ENCODE measurements around the gene COLEC12. TPM values are rescaled to one million over a fixed set of nuclear protein-coding genes. Genes with fewer than 3 reads are reported as not detected.

The COLEC12 gene
- total RNA-seq, 1 donor from 2014 or later, result 19.3 TPM

- intact Hi-C loops (cut with DNase I), result no loop called here
- no peak for ATAC-seq
- no peak for DNase-seq (ENCODE audit: low spot score)
Measured at GRCh38 chr18:398935-399630, 101.4 kb downstream of the COLEC12 start.

DNA sequence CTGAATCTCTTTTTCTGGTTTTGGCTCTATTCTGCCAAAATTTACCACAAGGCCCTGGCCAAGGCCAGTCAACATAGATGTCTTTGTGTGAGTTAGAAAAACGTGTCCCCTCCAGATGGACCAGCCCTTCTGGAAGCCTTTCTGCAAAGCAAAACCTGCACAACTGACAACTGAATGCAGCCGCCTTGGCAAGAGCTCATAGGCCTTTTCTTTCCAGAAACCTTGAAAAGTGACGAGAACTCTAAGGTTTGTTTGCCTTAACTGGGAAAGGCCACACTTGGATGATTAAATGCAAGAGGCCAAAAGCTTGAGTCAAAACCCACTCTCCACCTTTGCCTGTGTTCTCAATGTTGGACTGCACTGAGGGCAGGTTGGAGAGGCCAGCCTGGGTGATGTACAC, 103.9 kb downstream of the COLEC12 start:
- ATAC-seq (no peak), DNase-seq (ENCODE audit: low spot score) (no peak)
- intact Hi-C loops (cut with DNase I), result no loop called here

- ATAC-seq (peak; percentile 53), DNase-seq (ENCODE audit: low spot score) (no peak)
- intact Hi-C loops (cut with DNase I), result no loop called here
Measured at GRCh38 chr18:396251-396555, 104.3 kb downstream of the COLEC12 start.

- intact Hi-C loops (cut with DNase I), result no loop called here
- no peak for DNase-seq (ENCODE audit: low spot score)
Measured at GRCh38 chr18:395456-396250, 104.8 kb downstream of the COLEC12 start.

GRCh38 chr18:394987-395362, 105.5 kb downstream of the COLEC12 start:
- intact Hi-C loops (cut with DNase I), result no loop called here
- no peak for DNase-seq (ENCODE audit: low spot score)

More at GRCh38 chr18:395456-396250, 104.8 kb downstream of the COLEC12 start:
- ATAC-seq, result peak; percentile 86

GRCh38 chr18:394262-394986, 106.1 kb downstream of the COLEC12 start:
- ATAC-seq (no peak), DNase-seq (ENCODE audit: low spot score) (no peak)
- intact Hi-C loops (cut with DNase I), result no loop called here

More at GRCh38 chr18:394987-395362, 105.5 kb downstream of the COLEC12 start:
- peak; percentile 62 for ATAC-seq

GRCh38 chr18:393574-393957, 106.9 kb downstream of the COLEC12 start:
- DNase-seq (ENCODE audit: low spot score), result no peak
- intact Hi-C loops (cut with DNase I), result no loop called here
- ATAC-seq, result no peak

GRCh38 chr18:392928-393573, 107.5 kb downstream of the COLEC12 start:
- intact Hi-C loops (cut with DNase I), result no loop called here
- ATAC-seq (no peak), DNase-seq (ENCODE audit: low spot score) (no peak)

DNA sequence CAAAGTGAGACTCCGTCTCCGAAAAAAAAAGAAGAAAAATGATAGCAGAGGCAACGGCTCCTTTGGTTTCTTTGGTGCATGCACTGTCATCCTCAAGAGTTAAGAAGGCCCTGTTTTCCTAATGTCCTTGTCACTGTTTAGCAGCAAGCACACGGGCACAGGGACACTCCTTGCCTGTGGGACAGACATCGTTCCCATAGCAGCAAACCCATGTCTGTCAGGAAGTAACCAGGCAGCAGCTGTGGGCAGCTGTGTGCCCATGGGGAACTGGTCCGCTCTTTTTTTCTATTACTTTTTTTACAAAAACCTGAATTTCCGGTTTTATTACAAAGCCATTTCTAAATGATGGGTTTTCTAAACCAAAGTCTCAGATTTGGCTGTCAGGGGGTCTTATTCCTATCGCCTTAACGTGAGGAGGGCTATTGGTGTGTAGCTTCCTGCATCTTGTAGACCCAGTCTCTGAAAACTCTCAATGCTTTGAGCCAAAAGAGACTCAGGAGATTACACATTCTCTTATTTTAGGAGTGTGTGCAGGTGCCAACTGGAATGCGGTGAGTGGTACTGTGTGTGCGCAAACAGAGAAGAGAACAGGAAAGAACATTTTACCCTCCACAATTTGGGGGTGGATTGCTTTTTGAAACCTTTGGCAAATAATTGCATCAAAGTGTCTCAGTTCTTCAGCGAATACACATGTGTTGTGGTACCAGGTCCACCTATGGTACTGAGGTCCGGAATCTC, 109.6 kb downstream of the COLEC12 start:
- intact Hi-C loops (cut with DNase I), result no loop called here
- ATAC-seq (no peak), DNase-seq (ENCODE audit: low spot score) (no peak)

DNA sequence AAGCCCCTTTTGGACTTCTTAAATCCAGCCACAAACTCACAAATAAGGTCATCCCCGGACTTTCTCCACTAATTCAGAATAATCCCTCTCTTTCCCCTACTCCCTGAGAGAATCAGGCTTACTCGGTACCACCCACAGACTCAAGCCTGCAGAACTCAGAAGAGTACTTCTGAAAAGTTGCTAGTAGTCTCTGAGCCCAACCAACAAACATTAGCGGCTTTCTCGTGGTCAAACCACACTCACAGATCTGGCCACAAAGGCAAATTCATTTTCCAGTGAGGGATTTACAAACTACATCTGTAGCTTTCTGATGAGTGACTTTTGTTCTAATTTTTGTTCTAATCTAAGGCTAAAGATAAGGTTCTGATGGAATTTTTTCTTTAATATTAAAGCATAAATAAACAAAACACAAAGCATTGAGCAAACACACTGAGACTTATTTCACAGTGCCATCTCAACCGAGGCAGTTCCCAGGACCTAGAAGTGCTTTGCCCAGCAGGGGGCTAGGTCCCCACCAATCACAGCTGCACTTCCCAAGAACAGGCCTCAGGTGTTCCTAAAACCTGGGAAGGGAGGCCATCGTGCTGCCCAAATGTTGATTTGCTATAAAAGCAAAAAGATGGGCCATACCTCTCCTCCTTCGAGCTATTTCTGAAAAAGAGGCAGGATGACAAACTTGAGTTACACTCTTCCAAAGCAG, 110.7 kb downstream of the COLEC12 start:
- intact Hi-C loops (cut with DNase I), result no loop called here
- DNase-seq (ENCODE audit: low spot score), result no peak

DNA sequence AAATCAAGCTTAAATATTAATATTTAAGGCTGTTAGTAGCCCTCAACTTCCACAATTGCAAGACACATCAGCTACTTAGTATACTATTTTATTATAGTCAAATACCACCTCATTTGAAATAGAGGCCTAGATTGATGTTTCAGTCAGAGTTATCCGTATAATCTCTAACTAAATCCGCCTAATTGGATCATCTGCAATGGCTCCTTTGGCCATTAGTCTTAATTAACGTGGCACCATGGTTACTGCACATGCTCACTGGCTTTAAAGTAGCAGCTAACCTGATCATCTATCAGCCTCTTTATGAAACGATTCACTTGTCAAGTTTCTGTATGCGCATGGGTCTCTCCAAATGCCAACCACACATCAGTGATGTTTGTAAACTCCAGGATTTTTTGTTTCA, 112.3 kb downstream of the COLEC12 start:
- DNase-seq (ENCODE audit: low spot score), result no peak
- ATAC-seq, result no peak
- intact Hi-C loops (cut with DNase I), result no loop called here

More for the DNA sequence above, 110.7 kb downstream of the COLEC12 start:
- ATAC-seq, result no peak

- intact Hi-C loops (cut with DNase I), result no loop called here
- no peak for DNase-seq (ENCODE audit: low spot score)
- ATAC-seq, result no peak
Measured at GRCh38 chr18:386994-387393, 113.5 kb downstream of the COLEC12 start.

DNA sequence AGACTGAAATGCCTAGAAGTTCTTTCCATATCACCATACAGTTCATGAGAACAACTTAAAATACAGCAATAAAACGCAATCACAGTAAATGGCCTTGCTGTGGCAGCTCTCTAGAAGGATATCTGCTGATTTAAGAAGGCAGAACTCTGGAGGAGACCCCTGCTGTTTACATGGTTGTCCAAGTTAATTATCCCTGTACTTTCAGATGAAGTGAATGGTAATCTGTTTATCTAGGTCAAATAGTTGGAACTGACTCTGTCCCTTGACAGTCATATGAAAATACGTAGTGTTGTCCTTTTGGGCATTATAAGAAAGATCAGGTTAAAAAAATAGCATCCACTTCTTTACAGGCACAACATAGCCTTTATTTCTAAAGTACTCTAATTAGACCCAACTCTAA, 115.6 kb downstream of the COLEC12 start:
- intact Hi-C loops (cut with DNase I), result no loop called here
- DNase-seq (ENCODE audit: low spot score), result no peak
- peak; percentile 78 for ATAC-seq

DNA sequence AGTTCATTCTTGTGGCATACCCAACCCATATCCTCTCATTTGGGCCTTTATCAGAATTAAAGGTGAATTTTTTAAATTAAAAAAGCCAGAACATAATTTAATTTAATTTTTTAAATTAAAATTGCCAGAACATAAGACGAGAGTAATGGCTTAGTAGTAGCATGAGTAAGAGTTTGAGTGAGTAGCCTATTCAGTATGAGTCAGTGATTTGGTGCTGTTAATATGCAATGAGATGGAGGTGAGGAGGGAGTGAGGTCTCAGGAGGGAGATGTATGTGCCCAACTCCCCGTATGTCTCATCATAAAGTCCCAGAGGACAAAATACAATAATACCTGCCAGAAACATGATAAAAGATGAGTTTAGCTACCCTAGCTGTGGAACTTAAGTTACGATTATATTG, 117.4 kb downstream of the COLEC12 start:
- intact Hi-C loops (cut with DNase I), result no loop called here
- ATAC-seq, result no peak
- no peak for DNase-seq (ENCODE audit: low spot score)

DNA sequence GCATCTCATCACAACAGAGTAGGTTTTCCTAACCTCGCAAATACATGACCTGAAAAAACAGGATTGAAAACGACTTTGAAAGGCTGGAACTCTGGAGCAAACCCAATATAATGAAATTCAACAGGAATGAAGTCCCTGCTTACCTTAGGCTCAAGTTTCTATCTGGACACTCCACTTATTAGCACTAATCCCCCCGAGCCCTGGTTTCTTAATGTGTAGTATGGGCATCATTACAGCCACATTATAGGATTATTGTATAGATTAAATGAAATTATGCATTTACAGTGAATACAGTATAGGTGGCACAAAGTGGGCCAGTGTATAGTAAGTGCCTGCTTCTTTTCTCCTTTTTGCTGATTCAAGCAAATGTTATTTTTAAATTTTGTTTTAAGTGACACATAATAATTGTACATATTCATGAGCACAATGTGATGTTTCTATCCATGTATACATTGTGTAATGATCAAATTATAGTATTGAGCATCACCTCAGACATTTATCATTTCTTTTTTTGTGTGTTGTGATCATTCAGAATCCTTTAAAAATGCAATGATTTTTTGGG, 118.0 kb downstream of the COLEC12 start:
- intact Hi-C loops (cut with DNase I), result no loop called here
- ATAC-seq (no peak), DNase-seq (ENCODE audit: low spot score) (no peak)

- intact Hi-C loops (cut with DNase I), result no loop called here
- peak; percentile 18 for ATAC-seq
- no peak for DNase-seq (ENCODE audit: low spot score)
Measured at GRCh38 chr18:379681-380330, 120.7 kb downstream of the COLEC12 start.

DNA sequence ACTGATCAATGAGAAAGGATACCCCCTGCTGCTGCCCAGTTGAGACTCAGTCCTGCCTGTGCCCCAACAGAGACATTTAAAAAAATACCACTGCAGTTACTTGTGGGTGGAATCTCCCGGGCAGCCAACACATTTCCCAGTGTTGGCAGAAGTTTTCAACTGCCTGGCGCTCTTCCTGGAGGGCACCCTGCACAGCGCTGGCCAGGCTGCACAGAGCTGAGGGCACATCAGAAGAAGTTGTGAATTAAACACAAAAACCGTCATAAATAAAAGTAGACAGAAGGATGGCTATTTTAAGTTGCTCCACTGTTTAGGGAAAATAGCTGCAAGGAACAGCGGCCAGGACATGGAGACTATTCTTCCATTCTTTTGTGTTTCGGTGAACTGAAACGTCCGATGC, 122.4 kb downstream of the COLEC12 start:
- DNase-seq (ENCODE audit: low spot score) (no peak), ATAC-seq (no peak)
- intact Hi-C loops (cut with DNase I), result no loop called here

GRCh38 chr18:377088-377487, 123.4 kb downstream of the COLEC12 start:
- DNase-seq (ENCODE audit: low spot score) (no peak), ATAC-seq (peak; percentile 7)
- intact Hi-C loops (cut with DNase I), result no loop called here
